Kidney glomerular epithelial cell (primary cell): ENCODE measurements around the gene ATP5F1C.
"Not testable (repeated sequence)": the region's sequence is repeated elsewhere in the genome, so short reads cannot be mapped to it uniquely, and the experiment has no call there.

Experiments
- DNase-seq: peaks from one replicate; lab custom pipeline; 2025; lab: John Stamatoyannopoulos, UW

The ATP5F1C gene

DNA sequence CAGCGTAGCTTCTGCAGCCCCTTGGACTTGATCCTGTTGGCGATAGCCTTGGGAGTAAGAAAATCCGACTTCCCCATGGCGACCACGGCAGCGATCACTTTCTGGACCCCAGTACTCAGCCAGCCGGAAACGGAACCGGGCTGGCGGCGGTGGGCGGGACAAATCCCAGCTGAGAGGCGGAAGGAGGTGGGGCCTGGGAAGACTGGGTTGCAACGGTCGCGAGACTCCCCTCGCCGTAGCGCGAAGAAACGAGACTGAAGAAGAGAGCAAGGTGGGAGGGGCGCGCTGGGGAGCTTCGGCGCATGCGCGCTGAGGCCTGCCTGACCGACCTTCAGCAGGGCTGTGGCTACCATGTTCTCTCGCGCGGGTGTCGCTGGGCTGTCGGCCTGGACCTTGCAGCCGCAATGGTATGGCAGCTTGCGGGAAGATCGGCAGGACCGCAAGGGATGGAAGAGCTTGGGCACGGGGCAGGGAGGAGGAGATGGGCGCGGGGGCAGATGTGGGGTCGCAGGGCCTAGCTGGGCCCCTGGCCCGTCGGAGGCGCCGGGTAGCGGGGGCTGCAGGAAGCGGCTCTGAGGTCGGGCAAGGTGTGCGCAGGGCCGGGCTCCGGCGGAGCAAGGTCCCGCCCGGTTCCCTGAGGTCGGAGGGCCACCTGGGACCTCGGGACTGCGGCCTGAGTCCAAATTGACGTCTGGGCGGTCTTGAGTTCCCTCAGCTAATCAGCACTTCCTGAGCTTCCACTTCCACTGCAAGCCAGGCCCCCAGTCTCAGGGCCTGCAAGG lies at the start of gene ATP5F1C, which contains the start of gene KIN:
TSS of gene ATP5F1C (plus strand) at position 321 of the 782 bp plus-strand sequence. CDS start at position 352, 31 bp downstream.
TSS of gene KIN (minus strand) at position 137 of the 782 bp plus-strand sequence. CDS start at position 77, 60 bp downstream.
- peak; percentile 93 for DNase-seq

DNA sequence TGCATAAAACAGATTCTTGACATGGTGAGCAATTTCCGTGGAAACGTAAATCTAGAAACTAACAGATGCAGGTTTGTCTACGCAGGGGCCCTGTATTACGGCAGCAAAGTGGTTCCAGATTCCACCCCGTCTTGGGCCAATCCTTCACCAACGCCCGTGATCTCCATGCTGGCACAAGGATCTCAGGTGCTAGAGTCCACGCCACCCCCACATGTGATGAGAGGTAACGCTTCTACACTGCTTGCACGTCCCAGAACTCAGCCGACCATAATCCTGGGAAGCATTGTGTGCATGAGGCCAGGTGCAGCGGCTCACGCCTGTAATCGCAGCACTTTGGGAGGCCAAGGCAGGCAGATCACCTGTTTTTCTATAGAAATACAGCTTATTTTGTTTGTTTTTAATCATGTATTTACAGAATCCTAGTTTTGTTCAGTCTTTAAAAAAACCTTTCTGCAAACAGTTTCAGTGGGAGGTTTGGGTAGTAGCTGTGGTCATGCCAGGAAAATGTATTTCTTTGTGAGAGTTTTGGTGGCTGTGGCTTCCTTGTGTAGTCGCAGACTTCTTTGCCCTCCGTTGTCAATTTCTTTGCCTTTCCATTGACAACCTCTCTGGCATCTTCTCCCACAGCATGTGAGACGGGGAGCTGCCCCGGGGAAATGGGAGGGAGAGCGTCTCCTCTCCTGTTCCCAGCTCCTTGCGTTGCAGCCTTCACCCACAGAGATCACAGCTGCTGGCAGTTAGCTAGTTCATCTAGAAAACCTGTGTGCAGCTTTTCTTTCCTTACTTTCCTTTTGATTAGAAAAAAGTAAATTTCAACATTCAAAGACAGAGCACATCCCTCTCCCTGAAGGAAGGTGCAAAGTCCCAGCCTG lies 49.2 kb upstream of the ATP5F1C start:
- DNase-seq: no peak

DNA sequence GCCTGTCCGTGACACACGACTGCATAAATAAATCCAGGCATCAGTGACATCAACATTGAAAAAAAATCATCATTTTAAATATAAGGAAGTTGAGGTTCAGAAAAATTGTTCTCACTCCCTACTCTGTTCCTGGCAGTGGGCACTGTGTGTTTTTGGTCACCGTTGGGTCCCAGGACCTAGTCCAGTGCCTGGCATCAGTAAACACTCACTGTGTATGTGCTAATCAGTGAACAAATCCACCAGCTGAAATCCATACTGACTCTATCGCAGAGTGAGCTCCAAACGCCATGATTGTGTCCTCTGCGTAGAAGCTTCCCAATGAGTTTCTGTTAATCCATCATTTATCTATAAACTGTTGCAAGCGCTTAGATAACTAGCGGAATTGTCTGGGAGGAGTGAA lies 43.7 kb upstream of the ATP5F1C start:
- no peak for DNase-seq

DNA sequence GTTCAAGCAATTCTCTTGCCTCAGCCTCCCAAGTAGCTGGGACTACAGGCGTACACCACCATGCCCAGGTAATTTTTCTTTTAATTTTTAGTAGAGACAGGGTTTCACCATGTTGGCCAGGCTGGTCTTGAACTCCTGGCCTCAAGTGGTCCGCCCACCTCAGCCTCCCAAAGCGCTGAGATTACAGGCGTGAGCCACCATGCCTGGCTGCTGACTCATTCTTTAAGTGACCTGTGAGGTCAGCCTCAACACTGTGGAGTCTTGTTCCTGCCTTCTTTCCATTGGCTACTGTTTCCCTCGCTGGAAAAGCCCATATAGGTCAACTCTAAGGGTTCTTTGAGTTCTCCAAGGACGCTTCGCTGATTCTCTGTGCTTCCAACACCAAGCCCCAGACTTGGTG lies 39.3 kb upstream of the ATP5F1C start:
- not testable (repeated sequence) for DNase-seq

DNA sequence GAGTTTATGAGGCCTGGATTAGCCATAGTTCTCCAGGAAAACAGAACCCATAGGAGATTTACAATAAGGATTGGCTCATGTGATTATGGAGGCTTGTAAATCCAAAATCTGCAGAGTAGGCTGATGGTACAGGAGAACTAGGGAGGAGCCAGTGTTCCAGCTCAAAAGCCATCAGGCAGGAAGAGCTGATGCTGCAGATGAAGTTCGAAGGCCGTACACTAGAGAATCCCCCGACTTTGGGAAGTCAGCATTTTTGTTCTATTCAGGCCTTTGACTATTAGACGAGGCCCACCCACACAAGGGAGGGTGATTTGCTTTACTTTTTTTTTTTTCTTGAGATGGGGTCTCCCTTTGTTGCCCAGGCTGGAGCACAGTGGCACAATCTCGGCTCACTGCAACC lies 37.8 kb upstream of the ATP5F1C start:
- DNase-seq: no peak

DNA sequence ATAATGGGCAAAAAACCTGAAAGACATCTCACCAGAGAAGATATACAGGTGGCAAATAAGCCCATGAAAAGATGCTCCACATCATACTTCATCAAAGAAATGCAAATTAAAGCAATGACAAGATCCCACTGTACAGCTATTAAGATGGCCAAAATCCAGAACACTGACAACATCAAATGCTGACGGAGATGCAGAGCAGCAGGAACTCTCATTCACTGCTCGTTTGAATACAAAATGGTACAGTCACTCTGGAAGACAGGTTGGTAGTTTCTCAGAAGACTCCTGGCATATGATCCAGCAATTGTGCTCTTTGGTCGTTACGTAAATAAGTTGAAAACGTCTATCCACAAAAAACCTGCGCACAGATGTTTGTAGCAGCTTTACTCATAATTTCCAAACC lies 35.7 kb upstream of the ATP5F1C start:
- DNase-seq: no peak

DNA sequence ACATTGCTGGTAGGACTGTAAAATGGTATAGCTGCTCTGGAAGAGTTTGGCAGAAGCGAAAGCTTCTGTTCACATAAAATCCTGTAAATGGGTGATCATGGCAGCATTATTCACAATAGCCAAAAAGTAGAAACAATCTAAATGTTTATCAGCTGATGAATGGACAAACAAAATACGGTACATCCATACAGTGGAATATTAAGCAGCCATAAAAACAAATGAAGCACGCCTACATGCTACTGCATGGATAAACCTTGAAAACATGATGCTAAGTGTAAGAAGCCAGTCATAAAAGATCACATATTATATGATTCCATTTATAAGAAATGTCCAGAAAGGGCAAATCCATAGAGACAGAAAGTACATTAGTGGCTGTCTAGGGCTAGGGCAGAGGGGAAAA lies 32.9 kb upstream of the ATP5F1C start:
- no peak for DNase-seq

DNA sequence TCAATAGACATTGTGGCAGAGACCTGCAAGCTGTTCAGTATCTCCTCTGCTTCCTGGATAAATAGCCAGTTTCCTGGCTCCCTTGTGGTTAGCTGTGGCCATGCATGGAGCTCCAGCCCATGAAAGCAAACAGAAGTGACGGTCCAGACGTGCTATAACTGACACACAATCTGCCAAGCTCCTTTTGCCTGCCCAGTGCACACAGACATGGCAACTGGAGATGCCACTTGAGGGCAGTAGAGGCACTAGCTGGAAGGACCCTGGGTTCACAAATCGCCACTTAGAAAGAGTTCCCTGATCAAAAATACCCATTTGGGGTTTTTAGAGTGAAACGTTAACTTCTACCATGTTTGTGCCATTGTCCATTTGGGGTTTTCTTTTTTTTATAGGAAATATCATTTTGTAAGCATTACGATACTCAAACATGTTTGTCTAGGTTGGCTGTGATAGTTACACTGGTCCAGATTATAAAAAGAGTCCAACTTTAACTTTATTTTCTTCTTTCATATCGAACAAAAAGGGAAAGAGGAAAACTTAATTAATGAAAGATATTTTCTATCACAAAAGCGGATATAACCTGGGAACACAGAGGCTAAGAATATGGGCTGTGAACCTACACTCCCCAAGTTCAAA lies 31.5 kb upstream of the ATP5F1C start:
- peak; percentile 11 for DNase-seq

DNA sequence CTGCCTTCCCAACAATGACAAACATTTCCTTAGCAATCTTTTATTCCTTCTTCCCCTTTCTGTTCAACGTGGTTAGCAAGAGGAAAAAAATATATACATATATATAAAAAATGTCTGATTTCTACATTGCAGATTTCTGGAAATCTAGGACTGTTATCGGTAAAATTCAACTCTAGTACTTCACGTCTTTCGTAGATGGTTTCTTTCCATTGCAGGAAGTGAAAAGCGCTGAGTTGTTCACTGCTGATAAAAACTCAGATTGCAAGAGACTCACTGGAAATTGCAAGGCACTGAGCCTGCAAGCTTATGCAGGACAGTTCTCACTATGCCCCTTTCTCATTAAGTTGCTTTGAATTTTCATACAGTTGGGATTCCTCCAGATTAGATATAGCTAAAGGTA lies 24.0 kb upstream of the ATP5F1C start:
- no peak for DNase-seq

DNA sequence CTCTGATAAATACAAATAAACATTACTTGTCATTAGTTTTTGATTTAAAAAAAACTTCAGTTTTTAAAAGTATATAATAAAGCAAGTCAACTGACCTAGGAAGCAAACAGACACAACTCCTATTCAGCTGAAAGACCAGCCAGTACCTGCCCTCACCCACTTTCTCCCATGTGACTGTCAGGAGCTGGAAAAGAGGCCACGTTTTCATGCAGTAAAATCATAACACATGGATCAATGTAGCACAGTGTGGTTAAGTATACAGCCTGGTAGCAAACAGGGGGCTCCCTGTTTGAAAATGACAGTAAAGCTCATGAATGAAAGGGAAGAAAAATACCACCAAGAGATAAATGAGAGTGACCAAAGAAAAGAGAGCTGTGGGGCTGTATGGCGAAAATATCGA lies 21.7 kb upstream of the ATP5F1C start:
- DNase-seq: no peak

DNA sequence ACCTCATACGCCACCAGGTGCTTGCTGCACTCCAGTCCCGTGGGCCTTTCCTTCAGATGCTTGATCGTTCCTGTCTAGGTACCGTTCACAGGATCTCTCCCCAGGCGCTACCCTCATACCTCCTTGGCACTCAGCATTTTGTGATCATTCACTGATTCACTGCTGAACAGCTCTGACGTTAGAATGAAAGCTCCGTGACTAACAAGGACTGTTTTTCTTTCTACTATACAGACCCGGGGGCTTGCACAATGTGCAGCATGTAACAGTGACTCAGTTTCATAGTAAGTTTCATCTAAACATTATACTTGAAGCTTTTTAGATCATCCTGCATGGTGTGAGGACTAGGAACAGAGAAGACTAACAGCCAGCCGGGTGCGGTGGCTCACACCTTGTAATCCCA lies 20.8 kb upstream of the ATP5F1C start:
- DNase-seq: no peak

DNA sequence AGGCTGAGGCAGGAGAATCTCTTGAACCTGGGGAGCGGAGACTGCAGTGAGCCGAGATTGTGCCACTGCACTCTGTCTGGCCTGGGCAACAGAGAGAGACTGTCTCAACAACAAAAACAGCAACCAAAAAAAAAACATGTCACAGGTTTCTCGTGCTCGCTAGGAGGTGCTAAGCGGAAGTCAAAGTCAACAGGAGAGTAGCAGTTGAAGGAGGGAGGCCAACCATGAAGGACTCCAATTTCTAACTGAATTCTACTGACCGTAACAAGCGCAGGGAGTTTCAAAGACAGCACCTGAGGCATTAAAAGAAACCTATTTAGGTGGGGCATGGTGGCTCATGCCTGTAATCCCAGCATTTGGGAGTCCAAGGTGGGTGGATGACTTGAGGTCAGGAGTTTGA lies 19.6 kb upstream of the ATP5F1C start:
- DNase-seq: no peak

DNA sequence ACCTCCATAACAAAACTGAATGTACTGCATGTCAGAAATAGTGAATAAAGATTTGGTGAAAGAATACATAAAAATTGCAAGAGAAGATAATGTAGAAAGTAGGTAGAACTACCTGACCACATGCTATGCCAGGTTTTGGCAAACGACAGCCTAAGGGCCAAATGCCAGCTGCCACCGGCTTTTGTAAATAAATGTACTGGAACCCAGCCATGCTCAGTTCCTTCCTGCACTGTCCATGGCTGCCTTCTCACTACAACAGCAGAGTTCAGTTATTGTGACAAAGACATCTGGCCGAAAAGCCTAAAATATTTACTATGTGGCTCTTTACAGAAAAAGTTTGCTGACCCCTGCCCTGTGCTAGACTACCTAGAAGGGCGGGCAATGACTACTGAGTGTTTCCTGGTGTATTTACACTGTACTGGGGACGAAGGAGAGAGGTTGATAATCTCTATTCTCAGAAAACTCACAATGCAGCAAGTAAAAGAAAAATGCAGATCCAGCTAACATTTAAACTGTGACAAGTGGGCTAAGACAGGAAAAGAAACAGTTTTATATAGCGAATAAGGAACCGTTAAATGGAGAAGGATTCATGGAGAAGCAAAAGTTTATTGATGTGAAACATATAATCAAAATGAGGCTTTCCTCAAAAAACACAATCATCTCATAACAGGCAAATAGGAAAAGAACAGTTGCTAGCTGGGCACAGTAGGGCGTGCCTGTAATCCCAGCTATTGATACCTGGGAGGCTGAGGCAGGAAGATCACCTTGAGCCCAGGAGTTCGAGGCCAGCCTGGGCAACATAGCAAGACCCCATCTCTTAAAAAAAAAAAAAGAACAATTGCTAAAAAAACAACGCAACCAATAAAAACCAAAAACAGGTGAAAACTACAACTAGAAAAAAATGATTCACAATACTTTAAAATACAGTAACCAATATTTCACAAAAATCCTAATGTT lies 13.9 kb upstream of the ATP5F1C start:
- DNase-seq: no peak

DNA sequence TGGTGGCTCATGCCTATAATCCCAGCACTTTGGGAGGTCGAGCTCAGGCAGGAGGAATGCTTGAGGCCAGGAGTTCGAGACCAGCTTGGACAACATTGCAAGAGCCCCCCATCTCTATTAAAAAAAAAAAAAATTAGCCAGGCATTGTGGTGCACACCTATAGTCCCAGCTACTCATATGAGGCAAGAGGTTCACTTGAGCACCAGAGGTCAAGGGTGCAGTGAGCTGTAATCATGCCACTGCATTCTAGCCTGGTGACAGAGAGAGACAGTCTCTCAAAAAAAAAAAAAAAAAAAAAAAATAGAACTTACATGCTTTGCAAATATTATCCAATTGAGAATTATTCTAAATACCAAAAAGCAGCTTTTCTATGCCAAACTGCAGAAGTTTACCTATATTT lies 11.2 kb upstream of the ATP5F1C start:
- no peak for DNase-seq

DNA sequence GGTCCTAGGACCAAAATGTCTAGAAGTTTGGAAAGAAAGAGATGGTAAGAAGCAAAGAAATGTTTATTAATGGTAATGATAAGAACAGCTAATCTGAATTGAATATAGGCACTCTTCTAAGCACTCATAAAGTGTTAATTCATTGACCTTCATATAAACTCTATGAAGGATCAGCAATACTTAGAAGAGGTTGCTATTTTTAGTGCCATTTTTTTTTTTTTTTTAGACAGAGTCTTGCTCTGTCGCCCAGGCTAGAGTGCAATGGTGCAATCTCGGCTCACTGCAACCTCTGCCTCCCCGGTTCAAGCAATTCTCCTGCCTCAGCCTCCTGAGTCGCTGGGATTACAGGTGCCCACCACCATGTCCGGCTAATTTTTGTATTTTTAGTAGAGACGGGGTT lies 5.8 kb upstream of the ATP5F1C start:
- DNase-seq: not testable (repeated sequence)

DNA sequence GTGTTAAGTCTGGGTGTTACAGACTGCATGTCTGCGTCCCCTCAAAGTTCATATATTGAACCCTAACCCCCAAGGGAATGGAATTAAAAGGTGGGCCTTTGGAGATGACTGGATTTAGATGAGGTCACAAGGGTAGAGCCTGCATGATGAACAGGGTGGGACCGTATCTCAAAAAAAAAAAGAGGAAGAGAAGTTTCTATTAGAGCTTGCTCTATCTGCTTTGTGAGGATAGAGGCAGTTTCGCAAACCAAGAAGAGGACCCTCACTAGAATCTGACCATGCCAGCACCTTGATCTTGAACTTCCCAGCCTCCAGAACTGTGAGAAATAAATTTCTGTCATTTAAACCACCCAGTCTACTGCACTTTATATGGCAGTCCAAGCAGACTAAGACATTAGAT lies 1.5 kb upstream of the ATP5F1C start:
- no peak for DNase-seq

DNA sequence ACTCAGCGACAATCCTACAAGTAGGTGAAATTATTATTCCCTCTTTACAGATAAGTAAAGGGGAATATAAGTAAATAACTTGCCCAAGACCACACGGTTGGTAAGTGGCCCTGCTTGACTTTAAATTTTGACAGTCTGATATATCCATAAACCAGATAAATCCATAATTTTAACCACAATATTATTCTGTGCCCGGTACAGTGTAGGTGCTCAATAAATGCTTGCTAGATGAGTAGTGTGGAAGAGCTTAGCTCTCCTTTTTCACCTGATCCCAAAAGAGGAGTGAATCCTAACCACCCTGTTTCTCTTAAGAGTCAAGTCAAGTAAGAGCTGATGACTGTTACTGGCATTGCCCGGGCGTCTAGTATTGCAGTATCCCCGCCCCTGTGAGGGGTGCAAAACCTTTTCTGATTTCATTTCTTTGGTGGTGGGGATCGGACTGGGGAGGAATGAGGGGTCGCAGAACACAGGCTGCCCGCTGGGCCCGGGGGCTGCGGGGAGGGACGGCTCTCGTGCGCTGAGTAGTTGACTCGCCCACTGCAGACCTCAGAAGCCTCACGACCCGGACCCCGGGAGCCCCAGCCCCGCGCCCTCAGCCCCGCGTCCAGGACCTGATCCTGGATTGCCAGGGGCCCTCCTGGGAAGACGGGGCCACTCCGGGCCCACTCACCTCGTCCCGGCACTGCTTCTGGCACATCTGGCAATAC lies 674 bp upstream of the ATP5F1C start:
- peak; percentile 18 for DNase-seq

DNA sequence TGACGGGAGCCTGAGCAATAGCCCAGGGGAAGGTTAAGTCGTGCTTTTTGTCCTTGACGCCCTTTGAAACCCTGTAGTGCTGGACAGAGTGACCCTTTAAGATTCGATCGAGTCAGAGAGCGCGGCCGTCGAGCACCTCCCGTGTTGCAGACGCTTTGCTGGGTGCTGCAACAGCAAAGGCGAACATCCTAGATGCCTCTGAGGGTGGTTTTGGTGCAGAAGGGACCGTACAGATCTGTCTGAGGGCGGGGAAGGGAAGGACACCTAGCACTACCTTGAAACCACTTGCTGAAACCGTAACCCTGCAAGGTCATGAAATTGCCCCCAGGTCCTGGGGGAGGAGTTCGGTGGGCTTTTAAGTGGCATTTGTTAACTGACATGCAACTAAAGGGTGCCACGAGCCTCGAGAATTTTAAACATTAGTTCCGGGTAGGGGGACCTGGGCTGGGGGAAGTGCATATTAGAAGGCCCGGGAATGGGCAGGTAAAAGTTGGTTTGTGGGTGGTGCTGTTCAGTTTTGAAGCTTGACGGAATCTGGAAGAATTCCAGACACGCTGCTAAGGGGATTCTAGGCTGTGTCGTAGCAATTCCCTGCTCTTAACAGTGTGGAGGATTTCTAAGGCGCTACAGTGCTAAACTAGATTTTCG lies 786 bp downstream of the ATP5F1C start:
- DNase-seq: peak; percentile 30

DNA sequence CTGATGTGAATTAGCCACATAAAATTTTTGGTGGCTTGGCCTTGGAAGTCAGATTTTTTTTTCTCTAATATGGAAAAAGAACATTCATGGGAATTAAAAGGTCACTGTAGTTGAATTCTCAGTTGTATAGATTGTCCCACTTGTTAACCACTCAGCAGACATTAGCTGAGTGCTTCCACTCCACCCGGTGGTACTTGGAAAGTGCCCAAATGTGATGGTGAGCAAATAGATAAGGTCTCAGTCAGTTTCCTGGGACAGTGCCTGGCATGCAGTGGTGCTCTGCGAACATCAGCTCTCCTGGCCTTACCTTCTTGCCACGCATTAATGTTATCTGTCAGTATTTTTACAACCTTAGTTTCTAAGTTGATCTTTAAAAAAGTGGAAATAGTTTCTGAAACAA lies 1.4 kb downstream of the ATP5F1C start:
- no peak for DNase-seq

DNA sequence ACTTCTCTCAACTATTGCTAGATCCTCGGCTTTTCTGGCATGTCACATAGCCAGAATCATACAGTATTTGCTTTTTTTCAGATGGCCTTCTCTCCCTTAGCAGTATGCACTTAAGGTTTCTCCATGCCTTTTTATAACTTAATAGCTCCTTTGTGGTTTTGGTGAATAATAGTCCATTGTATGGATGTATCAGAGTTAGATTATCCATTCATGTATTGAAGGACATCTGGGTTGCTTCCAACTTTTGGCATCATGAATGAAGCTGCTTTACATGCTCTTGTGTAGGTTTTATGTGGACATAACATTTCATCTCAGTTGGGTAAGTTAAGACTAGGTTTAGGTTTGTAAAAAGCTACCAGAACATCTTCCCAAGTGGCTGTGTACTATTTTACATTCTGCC lies 4.6 kb downstream of the ATP5F1C start:
- no peak for DNase-seq
